NCI-H2029 (cell line): ENCODE results near the gene HRK.

Experiments
- DNase-seq: peaks from one replicate; lab custom pipeline; 2025; lab: John Stamatoyannopoulos, UW

HRK gene

GRCh38 chr12:116898669-116899068 lies 17.4 kb upstream of the HRK start:
- DNase-seq, result no peak

- no peak for DNase-seq
Observed at GRCh38 chr12:116897476-116897875, 16.2 kb upstream of the HRK start.

GRCh38 chr12:116896411-116896924 lies 15.2 kb upstream of the HRK start:
- DNase-seq, result no peak

- no peak for DNase-seq
Observed at GRCh38 chr12:116894913-116895312, 13.7 kb upstream of the HRK start.

- no peak for DNase-seq
Observed at GRCh38 chr12:116892349-116893140, 11.3 kb upstream of the HRK start.

- DNase-seq, result no peak
Observed at GRCh38 chr12:116891019-116891418, 9.8 kb upstream of the HRK start.

GRCh38 chr12:116890330-116890729 lies 9.1 kb upstream of the HRK start:
- no peak for DNase-seq

GRCh38 chr12:116887897-116888296 lies 6.7 kb upstream of the HRK start:
- DNase-seq, result no peak

- DNase-seq, result no peak
Observed at GRCh38 chr12:116887244-116887643, 6.0 kb upstream of the HRK start.

GRCh38 chr12:116885491-116885890 lies 4.2 kb upstream of the HRK start:
- DNase-seq, result no peak

GRCh38 chr12:116884871-116885270 lies 3.6 kb upstream of the HRK start:
- no peak for DNase-seq

GRCh38 chr12:116882742-116883141 lies 1.5 kb upstream of the HRK start:
- DNase-seq, result no peak

GRCh38 chr12:116881877-116882507 lies 751 bp upstream of the HRK start:
- no peak for DNase-seq

- no peak for DNase-seq
Observed at GRCh38 chr12:116880817-116881324, 370 bp downstream of the HRK start.

- no peak for DNase-seq
Observed at GRCh38 chr12:116880213-116880816, 926 bp downstream of the HRK start.

- DNase-seq, result no peak
Observed at GRCh38 chr12:116879509-116880212, 1.6 kb downstream of the HRK start.

GRCh38 chr12:116878567-116879508 lies 2.4 kb downstream of the HRK start:
- no peak for DNase-seq

- no peak for DNase-seq
Observed at GRCh38 chr12:116876151-116876869, 4.9 kb downstream of the HRK start.

GRCh38 chr12:116874324-116874995 lies 6.8 kb downstream of the HRK start:
- DNase-seq, result no peak

GRCh38 chr12:116870306-116870705 lies 10.9 kb downstream of the HRK start:
- DNase-seq, result no peak
